Vagina (tissue), 2 donors: ENCODE measurements around the gene TMEM129. TPM values are rescaled to one million over a fixed set of nuclear protein-coding genes. Genes with fewer than 3 reads are reported as not detected.
A peak's percentile ranks its signal among the peaks of the same experiment; 100 is the strongest.

Experiments used
- DNase-seq, 2 donors: peaks; one replicate each; pipeline ENCODE4 v3.0.0-alpha.2; 2017; ENCODE audit errors: extremely low spot score in 2 of 2
- H3K27ac ChIP-seq: fragments of 200-600 bp; sonication (generic); one replicate; pipeline ENCODE4 v1.5.1; 2019
- H3K27me3 ChIP-seq: fragments of 200-600 bp; sonication (generic); one replicate; pipeline ENCODE4 v1.5.1; 2019
- H3K36me3 ChIP-seq, 2 donors: fragments of 200-600 bp; sonication (generic); one replicate each; pipeline ENCODE4 v1.5.1; 2017 to 2019
- H3K4me1 ChIP-seq: fragments of 200-600 bp; sonication (generic); one replicate; pipeline ENCODE4 v1.5.1; 2019
- H3K4me3 ChIP-seq, 2 donors: fragments of 200-600 bp; sonication (generic); 1 replicate in 1 of 2; 2 replicates in 1 of 2; pipeline ENCODE4 v1.5.1; 2016 to 2019
- H3K9me3 ChIP-seq: fragments of 200-600 bp; sonication (generic); one replicate; pipeline ENCODE4 v1.5.1; 2019
- POLR2A ChIP-seq, 2 donors: fragments of 450-650 bp; IDR thresholded peaks; one replicate each; pipeline ENCODE4 v1.6.1; 2017; ENCODE audit warnings: antibody characterized with exemption in 2 of 2, mild to moderate bottlenecking in 2 of 2, moderate library complexity in 2 of 2
- POLR2AphosphoS5 ChIP-seq, 2 donors: sonication (generic); formaldehyde crosslinking; IDR thresholded peaks; one replicate each; pipeline ENCODE4 v1.9.0; 2017; ENCODE audit warnings: antibody characterized with exemption in 2 of 2, mild to moderate bottlenecking in 2 of 2, low read depth in 1 of 2; ENCODE audit not compliant: insufficient read depth in 1 of 2
- intact Hi-C: fragments of 100-400 bp; cut with DNase I; formaldehyde crosslinking; loops from one replicate; pipeline ENCODE4 v1.15.1; 2023
- total RNA-seq: library from RNA; depleted of rRNA; stranded (reverse); fragments of >200 nt; gene quantifications from one replicate; pipeline ENCODE4 v1.2.3, GENCODE V29; 2016
- TF ChIP-seq, protein P1 (sequence below), 3 experiments: fragments of 450-650 bp in 2 of 3; fragments of 200-600 bp in 1 of 3; sonication (generic) in 1 of 3; IDR thresholded peaks; one replicate each; pipeline ENCODE4 v1.5.1; 2017 to 2019; ENCODE audit warnings: antibody characterized with exemption in 3 of 3, mild to moderate bottlenecking in 2 of 3, moderate library complexity in 2 of 3

Gene TMEM129
- total RNA-seq, 1 donor from 2014 or later = 50.6 TPM

DNA sequence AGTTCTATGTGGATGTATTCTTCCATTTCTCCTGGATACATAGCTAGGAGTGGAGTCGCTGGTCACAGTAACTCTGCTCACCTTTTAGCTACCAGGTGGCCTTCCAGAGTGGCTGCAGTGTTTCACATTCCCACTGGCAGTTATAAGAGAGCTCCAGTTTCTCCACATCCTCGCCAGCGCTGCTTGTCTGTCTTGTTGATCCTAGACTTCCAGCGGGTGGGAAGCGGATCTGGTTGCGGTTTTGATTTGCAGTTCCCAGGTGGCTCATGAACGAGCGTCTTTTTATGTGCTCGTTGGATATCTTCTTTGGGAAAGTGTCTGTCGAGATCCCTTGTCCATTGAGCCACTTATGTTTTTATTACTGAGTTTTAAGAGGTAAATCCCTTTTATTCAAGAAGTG is 11.8 kb upstream of the TMEM129 start:
- Histone ChIP-seq H3K27me3 (no peaks in the 10 kb centered on the region), H3K36me3 (peaks cover 0 to 9% of the 10 kb centered on the region in 2 donors)

DNA sequence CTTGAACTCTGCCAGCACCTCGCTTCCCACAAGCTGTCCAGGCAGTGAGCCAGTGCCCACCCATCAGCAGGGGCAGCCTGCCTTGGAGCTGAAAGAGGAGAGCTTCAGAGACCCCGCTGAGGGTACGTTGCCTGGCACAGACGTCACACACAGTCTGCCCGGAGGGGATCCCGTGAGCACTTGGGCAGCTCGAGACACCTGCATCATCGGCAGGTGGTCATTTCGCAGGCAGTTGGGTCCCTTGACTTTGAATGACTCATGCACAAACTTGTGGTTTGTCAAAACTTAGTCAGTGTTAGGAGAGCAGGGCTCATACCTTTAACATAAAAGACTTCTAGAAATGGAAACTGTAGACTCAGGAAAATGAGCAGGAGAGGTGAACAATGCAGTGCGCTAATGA is 10.1 kb upstream of the TMEM129 start:
- TF ChIP-seq POLR2A (IDR thresholded peaks at IDR 0.05) (no peak), POLR2AphosphoS5 (IDR thresholded peaks at IDR 0.05; ENCODE audit: insufficient read depth in 1 of 2, low read depth in 1 of 2) (no peak)
- TF ChIP-seq, protein P1, sequence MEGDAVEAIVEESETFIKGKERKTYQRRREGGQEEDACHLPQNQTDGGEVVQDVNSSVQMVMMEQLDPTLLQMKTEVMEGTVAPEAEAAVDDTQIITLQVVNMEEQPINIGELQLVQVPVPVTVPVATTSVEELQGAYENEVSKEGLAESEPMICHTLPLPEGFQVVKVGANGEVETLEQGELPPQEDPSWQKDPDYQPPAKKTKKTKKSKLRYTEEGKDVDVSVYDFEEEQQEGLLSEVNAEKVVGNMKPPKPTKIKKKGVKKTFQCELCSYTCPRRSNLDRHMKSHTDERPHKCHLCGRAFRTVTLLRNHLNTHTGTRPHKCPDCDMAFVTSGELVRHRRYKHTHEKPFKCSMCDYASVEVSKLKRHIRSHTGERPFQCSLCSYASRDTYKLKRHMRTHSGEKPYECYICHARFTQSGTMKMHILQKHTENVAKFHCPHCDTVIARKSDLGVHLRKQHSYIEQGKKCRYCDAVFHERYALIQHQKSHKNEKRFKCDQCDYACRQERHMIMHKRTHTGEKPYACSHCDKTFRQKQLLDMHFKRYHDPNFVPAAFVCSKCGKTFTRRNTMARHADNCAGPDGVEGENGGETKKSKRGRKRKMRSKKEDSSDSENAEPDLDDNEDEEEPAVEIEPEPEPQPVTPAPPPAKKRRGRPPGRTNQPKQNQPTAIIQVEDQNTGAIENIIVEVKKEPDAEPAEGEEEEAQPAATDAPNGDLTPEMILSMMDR (IDR thresholded peaks at IDR 0.05) = no peak
- DNase-seq = no peak
- Histone ChIP-seq H3K36me3 (no peaks in the 10 kb centered on the region), H3K27ac (no peak overlapping the region), H3K4me3 (no peak overlapping the region), H3K4me1 (peaks cover 20% of the 10 kb centered on the region), H3K9me3 (no peaks in the 10 kb centered on the region), H3K27me3 (no peaks in the 10 kb centered on the region)
- intact Hi-C loops = no loop called here

More for the DNA sequence above, 11.8 kb upstream of the TMEM129 start:
- no peak for DNase-seq
- Histone ChIP-seq H3K27ac (no peak overlapping the region), H3K4me1 (peaks cover 9% of the 10 kb centered on the region), H3K4me3 (no peak overlapping the region), H3K9me3 (peaks cover 1% of the 10 kb centered on the region)
- TF ChIP-seq POLR2AphosphoS5 (IDR thresholded peaks at IDR 0.05; ENCODE audit: insufficient read depth in 1 of 2, low read depth in 1 of 2) (no peak), POLR2A (IDR thresholded peaks at IDR 0.05) (no peak)
- TF ChIP-seq, protein P1 (IDR thresholded peaks at IDR 0.05) = no peak
- intact Hi-C loops = no loop called here

DNA sequence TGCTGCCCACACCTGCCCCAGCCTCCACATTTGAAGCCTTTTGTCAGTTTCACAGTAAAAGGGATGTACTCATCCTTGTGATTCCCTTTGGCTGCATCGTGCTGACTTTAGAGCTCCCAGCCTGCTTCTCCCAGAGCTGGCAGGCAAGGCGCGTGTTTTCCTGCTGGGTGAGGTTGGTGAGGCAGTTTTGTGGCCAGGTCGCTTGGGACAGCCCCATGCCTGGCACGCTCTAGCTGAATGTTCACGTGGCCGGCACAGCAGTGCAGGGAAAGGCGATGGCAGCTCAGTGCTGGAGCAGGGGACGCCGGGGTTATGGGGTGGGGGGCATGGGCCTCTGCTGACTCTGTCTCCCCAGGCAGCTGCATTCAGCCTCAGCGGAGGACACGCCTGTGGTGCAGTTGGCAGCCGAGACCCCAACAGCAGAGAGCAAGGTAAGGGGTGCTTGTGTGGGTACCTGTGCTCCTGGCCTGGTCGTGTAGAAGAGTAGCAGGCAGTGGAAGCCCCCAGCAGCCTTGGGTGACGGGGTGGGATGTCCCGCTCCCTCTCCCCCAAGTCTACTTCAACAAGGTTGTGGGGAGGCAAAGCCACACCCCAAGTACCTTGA is 9.5 kb upstream of the TMEM129 start:
- no peak for DNase-seq
- Histone ChIP-seq H3K4me1 (peaks cover 20% of the 10 kb centered on the region), H3K27me3 (no peaks in the 10 kb centered on the region), H3K36me3 (no peaks in the 10 kb centered on the region), H3K4me3 (no peak overlapping the region), H3K9me3 (no peaks in the 10 kb centered on the region), H3K27ac (no peak overlapping the region)
- intact Hi-C loops = no loop called here
- TF ChIP-seq, protein P1 (IDR thresholded peaks at IDR 0.05) = no peak
- no peak for TF ChIP-seq POLR2AphosphoS5 (IDR thresholded peaks at IDR 0.05; ENCODE audit: insufficient read depth in 1 of 2, low read depth in 1 of 2)
- no peak for TF ChIP-seq POLR2A (IDR thresholded peaks at IDR 0.05)

DNA sequence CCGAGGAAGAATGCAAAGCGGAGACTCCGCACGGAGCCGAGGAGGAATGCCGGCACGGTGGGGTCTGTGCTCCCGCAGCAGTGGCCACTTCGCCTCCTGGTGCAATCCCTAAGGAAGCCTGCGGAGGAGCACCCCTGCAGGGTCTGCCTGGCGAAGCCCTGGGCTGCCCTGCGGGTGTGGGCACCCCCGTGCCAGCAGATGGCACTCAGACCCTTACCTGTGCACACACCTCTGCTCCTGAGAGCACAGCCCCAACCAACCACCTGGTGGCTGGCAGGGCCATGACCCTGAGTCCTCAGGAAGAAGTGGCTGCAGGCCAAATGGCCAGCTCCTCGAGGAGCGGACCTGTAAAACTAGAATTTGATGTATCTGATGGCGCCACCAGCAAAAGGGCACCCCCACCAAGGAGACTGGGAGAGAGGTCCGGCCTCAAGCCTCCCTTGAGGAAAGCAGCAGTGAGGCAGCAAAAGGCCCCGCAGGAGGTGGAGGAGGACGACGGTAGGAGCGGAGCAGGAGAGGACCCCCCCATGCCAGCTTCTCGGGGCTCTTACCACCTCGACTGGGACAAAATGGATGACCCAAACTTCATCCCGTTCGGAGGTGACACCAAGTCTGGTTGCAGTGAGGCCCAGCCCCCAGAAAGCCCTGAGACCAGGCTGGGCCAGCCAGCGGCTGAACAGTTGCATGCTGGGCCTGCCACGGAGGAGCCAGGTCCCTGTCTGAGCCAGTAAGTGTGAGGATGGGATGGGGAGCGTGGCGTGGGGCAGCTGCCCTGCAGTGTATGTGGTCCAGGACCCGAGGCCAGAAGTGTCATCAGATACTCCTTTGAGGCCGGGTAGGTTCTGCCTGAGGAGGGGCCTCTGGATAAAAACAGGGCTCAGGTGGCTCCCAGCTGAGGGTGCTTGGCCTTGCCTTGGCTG is 7.2 kb upstream of the TMEM129 start:
- DNase-seq = no peak
- Histone ChIP-seq H3K4me1 (peaks cover 20% of the 10 kb centered on the region), H3K9me3 (no peaks in the 10 kb centered on the region), H3K4me3 (peak overlapping the region in 1 of 2 donors; percentile 4), H3K27me3 (no peaks in the 10 kb centered on the region), H3K27ac (peak overlapping the region; percentile 59), H3K36me3 (no peaks in the 10 kb centered on the region)
- intact Hi-C loops = no loop called here
- TF ChIP-seq POLR2A (IDR thresholded peaks at IDR 0.05) (no peak), POLR2AphosphoS5 (IDR thresholded peaks at IDR 0.05; ENCODE audit: insufficient read depth in 1 of 2, low read depth in 1 of 2) (no peak)
- TF ChIP-seq, protein P1 (IDR thresholded peaks at IDR 0.05) = no peak
